Ureter (tissue), 1 donor: ENCODE results near the gene FDXR. TPM values are rescaled to one million over a fixed set of nuclear protein-coding genes. Genes with fewer than 3 reads are reported as not detected.

Source experiments
- DNase-seq: peaks from one replicate; pipeline ENCODE4 v3.0.0-alpha.2; 2020; ENCODE audit warnings: low spot score
- total RNA-seq: library from RNA; stranded (reverse); gene quantifications from one replicate; pipeline ENCODE4 v1.2.4, GENCODE V29; 2023
- donor health status: DM: yes; HTN: yes; CAD: no.

Gene FDXR
- total RNA-seq, 1 donor from 2014 or later = 18.4 TPM

- DNase-seq = no peak
These were observed 13.9 kb downstream of the FDXR start for GRCh38 chr17:74858672-74859458.

- no peak for DNase-seq
These were observed 15.6 kb downstream of the FDXR start for GRCh38 chr17:74857191-74857590.

- DNase-seq = no peak
These were observed 16.7 kb downstream of the FDXR start for GRCh38 chr17:74856112-74856511.

- DNase-seq = no peak
These were observed 17.5 kb downstream of the FDXR start for GRCh38 chr17:74855323-74855722.

GRCh38 chr17:74854792-74855191 lies 18.0 kb downstream of the FDXR start:
- DNase-seq = no peak

GRCh38 chr17:74853669-74854068 lies 19.1 kb downstream of the FDXR start:
- no peak for DNase-seq

- DNase-seq = no peak
These were observed 19.8 kb downstream of the FDXR start for GRCh38 chr17:74853048-74853397.

GRCh38 chr17:74852237-74853047 lies 20.4 kb downstream of the FDXR start:
- no peak for DNase-seq

- no peak for DNase-seq
These were observed 21.1 kb downstream of the FDXR start for GRCh38 chr17:74851612-74852236.

- DNase-seq = no peak
These were observed 21.9 kb downstream of the FDXR start for GRCh38 chr17:74850914-74851313.

- no peak for DNase-seq
These were observed 22.5 kb downstream of the FDXR start for GRCh38 chr17:74850310-74850709.

GRCh38 chr17:74848656-74849399 lies 24.0 kb downstream of the FDXR start:
- no peak for DNase-seq

- DNase-seq = no peak
These were observed 26.2 kb downstream of the FDXR start for GRCh38 chr17:74846621-74847020.

- no peak for DNase-seq
These were observed 29.5 kb downstream of the FDXR start for GRCh38 chr17:74843352-74843627.

GRCh38 chr17:74842599-74843351 lies 30.0 kb downstream of the FDXR start:
- no peak for DNase-seq

- DNase-seq = no peak
These were observed 30.6 kb downstream of the FDXR start for GRCh38 chr17:74842146-74842598.

- DNase-seq = peak; percentile 65
These were observed 31.7 kb downstream of the FDXR start for GRCh38 chr17:74840989-74841666.

- no peak for DNase-seq
These were observed 32.6 kb downstream of the FDXR start for GRCh38 chr17:74839990-74840852.

- no peak for DNase-seq
These were observed 34.5 kb downstream of the FDXR start for GRCh38 chr17:74838274-74838673.
